HG02588 (cell line): ENCODE results near the gene PI16.

Source experiments
- ATAC-seq: cut with Tn5 transposase; IDR thresholded peaks from one replicate; pipeline ENCODE4 v1.9.1; 2021; ENCODE audit warnings: mild to moderate bottlenecking, moderate library complexity; ENCODE audit not compliant: unreplicated experiment

The PI16 gene

DNA sequence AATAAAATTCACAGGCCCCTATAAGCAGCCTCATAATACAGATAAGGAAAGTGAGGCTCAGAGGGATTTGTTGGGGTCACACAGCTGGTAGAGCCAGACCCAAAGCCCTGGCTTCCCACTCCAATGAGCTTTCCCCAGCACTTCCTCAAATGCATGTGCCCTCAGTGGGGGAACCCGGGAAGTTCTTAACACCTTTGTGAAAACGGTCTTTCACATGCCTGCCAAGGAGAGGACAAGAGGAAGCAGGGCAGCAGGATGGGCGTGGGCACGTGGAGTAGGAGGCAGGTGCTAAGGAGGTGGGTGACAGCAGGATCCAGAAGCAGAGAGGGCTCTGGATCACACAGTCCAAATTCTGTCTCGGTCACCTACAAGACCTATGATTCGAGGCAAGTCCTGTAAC, 598 bp downstream of the PI16 start:
- no peak for ATAC-seq

DNA sequence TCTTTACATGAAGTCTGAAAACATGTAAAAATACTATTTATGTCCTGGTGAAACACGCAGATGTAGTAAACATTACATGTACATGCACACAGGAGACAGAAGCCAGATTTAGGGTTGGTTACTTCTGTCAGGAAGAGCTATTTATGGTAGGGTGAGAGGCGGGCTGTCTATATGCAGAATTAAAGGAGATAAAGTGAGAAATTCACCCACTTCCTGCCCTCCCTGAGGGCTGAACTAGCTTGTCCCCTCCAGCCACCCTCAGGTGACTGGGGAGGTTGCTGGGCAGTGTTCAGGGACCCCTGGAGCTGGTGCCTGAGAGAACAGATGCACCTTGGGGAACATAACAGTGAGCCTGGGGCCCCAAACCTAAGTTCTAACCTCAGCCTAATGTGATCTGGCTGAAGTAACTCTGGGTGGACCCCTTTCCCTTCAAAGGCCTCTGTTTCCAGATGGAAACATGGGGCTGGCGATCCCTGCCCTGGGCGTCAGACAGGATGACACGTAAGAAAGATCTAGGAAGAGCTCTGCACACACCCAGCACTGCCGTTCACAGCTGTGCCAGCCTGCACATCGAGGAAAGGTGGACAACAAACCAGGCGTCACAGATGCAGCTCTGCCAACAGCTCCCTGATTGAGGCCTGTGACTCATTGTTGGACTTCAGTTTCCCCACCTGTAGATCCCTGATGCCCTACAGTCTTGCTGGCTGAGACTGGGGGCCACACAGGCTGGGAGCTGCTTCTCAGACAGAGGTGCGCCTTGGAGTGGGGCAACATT, 1.3 kb downstream of the PI16 start:
- ATAC-seq, result no peak

GRCh38 chr6:36956446-36956820, 1.9 kb downstream of the PI16 start:
- ATAC-seq, result no peak

- ATAC-seq, result no peak
Measured at GRCh38 chr6:36957773-36958271, 3.3 kb downstream of the PI16 start.

GRCh38 chr6:36958775-36959554, 4.4 kb downstream of the PI16 start:
- ATAC-seq, result no peak

DNA sequence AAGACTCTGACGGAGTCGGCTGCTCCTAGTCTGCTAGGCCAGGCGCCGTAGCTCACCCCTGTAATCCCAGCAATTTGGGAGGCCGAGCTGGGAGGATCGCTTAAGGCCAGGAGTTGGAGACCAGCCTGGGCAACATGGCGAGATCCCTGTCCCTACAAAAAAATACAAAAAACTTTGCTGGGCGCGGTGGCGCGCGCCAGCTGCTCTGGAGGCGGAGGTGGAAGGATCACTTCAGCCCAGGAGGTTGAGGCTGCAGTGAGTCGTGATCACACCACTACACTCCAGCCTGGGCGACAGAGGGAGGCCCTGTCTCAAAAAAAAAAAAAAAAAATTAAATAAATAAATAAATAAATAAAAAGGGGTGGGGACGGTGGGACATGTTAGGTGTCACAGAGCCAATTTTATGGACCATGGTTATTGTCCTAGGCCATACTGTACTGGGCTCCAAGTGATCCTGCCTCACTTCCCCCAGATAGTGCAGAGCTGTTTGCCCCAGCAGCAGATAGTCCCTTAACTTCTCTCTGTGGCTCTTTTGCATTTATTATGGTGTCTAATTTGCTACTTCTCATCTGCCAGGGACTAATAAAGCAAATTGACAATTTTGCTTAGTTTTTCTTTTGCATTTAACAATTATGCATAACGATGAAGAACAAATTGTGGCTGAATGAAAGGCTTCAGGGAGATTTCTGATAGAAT, 5.2 kb downstream of the PI16 start:
- no peak for ATAC-seq

GRCh38 chr6:36961441-36962435, 7.2 kb downstream of the PI16 start:
- ATAC-seq, result no peak

DNA sequence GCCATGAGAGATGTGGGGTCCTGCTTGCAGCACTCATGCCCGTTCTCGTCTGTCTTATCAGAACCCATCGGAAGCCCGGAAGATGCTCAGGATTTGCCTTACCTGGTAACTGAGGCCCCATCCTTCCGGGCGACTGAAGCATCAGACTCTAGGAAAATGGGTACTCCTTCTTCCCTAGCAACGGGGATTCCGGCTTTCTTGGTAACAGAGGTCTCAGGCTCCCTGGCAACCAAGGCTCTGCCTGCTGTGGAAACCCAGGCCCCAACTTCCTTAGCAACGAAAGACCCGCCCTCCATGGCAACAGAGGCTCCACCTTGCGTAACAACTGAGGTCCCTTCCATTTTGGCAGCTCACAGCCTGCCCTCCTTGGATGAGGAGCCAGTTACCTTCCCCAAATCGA, 8.3 kb downstream of the PI16 start:
- no peak for ATAC-seq

DNA sequence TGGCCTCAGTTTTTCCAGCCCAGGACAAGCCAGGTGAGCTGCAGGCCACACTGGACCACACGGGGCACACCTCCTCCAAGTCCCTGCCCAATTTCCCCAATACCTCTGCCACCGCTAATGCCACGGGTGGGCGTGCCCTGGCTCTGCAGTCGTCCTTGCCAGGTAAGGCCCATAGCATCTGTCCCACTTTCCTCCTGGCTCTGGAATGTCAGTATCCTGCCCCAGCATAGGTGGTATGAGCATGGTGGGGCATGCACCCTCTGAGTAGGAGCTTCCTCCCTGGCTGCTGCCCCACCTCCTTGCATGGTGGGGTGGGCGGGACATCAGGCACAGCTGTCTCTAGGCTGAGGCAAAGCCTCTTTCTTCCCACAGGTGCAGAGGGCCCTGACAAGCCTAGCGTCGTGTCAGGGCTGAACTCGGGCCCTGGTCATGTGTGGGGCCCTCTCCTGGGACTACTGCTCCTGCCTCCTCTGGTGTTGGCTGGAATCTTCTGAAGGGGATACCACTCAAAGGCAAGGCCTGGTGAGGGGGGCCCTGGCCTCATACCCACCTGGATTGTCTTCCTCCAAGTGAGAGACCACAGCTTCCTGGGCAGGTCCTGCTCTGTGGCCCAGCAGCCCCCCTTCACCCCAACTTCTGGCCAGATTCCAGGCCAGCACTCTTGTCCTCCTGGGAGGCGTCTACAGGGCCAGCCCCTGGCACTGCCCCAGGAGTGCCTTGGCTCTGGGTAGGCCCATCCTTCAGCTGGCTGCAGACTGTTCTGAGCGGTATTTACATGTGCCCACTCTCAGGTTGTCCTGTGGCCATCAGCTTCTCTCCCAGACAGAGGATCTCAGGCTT, 9.1 kb downstream of the PI16 start:
- no peak for ATAC-seq

- no peak for ATAC-seq
Measured at GRCh38 chr6:36964349-36964748, 9.8 kb downstream of the PI16 start.

- no peak for ATAC-seq
Measured at GRCh38 chr6:36964908-36965307, 10.4 kb downstream of the PI16 start.

DNA sequence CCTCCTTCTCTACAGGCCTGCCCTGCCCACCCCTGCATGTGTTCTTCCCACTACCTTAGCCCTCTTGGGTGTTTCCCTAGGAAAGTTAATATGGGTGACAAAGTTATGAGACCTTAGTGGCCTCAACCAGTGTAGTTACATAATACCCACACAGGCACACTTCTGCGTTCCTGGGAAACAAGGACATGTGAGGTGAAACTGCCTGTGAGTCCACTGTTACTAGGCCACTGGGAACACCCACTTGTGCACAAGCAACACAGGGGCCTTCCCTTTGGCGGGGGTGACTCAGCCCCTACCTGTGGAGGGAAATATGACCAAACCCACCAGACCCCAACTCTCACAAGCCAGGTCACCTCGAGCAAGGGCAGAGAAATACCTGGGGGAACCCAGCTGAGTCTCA, 12.8 kb downstream of the PI16 start:
- ATAC-seq, result no peak

- no peak for ATAC-seq
Measured at GRCh38 chr6:36967757-36968156, 13.2 kb downstream of the PI16 start.

GRCh38 chr6:36968266-36968977, 13.9 kb downstream of the PI16 start:
- ATAC-seq, result no peak

DNA sequence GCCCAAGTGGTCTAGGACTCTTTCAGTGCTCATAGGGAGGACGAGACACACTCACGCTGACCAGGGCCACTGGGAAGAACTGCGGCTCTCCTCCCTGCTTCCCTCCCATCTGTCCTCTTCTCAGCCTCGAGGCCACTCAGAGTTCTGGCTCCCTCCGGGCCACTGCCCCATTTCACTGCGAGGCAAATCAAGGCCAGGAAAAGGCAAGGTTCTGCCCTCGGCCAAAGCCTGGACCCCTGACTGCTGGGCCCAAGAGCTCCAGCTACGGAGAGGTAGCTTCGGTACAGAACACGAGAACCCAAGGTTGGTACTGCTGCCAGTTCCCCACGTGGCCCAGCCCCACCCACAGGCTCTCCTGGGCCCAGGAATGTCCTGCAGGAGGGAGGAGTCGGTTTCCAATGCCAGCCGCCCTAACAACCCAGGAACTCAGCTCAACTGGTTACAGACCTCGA, 14.7 kb downstream of the PI16 start:
- ATAC-seq, result no peak

DNA sequence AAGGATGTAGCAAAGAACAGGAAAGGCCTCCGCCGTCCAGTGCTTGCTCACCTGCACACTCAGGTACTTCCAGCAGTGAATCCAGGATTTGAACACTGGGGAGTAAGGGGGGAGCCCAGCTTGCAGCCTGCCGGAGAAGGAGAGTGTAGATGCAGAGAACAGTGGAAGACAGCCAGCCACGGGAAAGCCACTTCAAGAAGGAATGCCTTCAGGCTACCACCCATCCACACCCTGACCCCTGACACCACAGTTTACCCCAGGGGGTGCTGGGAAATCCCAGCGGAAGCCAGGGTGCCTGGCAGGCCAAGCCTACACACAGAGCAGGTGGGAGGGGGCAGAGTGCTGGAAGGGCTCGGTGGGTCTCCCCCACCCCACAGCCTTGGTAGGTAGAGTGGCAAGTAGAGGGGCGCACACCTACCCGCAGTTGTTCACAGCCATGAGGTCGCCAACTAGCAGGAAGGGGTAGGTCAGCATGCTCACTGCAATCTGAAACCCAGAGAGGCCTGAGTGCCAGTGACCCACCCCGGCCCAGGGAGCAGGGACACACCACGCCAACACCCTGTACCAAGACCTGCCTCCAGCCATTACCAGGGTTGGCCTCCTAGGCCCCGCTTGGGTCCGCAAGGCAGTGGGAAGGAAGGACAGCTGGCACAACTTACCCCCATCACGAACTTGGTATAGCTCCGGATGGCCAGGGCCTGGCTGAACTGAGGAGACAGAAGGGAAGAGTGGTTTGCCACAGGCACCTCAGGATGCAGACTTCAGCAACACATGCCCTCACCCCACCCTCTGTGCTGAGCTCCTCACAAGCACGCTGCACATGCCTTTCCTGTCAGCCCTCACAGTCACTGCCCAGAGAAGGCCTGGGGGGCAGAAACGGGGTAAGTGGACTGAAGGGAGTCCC, 15.7 kb downstream of the PI16 start:
- ATAC-seq, result no peak

- no peak for ATAC-seq
Measured at GRCh38 chr6:36970892-36971842, 16.6 kb downstream of the PI16 start.
